HG03575 (cell line): ENCODE results near the gene IL6.
"Not testable (repeated sequence)": the region's sequence is repeated elsewhere in the genome, so short reads cannot be mapped to it uniquely, and the experiment has no call there.

ENCODE experiments used
- ATAC-seq: cut with Tn5 transposase; IDR thresholded peaks from one replicate; pipeline ENCODE4 v1.9.1; 2021; ENCODE audit not compliant: unreplicated experiment, insufficient number of reproducible peaks, low FRiP score; ENCODE audit errors: extremely low read depth

Gene IL6

DNA sequence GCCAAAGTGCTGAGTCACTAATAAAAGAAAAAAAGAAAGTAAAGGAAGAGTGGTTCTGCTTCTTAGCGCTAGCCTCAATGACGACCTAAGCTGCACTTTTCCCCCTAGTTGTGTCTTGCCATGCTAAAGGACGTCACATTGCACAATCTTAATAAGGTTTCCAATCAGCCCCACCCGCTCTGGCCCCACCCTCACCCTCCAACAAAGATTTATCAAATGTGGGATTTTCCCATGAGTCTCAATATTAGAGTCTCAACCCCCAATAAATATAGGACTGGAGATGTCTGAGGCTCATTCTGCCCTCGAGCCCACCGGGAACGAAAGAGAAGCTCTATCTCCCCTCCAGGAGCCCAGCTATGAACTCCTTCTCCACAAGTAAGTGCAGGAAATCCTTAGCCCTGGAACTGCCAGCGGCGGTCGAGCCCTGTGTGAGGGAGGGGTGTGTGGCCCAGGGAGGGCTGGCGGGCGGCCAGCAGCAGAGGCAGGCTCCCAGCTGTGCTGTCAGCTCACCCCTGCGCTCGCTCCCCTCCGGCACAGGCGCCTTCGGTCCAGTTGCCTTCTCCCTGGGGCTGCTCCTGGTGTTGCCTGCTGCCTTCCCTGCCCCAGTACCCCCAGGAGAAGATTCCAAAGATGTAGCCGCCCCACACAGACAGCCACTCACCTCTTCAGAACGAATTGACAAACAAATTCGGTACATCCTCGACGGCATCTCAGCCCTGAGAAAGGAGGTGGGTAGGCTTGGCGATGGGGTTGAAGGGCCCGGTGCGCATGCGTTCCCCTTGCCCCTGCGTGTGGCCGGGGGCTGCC is at the start of gene IL6:
TSS of gene IL6 (plus strand) at position 294 of the 807 bp plus-strand sequence. CDS start at position 357, 63 bp downstream.
- ATAC-seq: no peak

DNA sequence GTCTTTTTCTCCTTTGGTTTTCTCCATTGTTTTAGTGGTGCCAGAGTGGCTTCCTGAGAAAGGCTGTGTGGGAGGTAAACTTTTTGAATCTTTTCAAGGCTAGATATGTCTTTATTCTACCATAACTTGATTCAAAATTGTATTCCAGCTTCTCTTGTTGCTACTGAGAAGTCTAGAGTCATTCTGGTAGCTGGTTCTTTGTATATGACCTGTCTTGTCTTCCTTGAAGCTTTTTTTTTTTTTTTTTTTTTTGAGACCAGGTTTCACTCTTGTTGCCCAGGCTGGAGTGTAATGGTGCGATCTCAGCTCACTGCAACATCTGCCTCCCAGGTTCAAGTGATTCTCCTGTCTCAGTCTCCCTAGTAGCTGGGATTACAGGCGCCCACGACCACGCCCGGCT is 49.7 kb upstream of the IL6 start:
- not testable (repeated sequence) for ATAC-seq

DNA sequence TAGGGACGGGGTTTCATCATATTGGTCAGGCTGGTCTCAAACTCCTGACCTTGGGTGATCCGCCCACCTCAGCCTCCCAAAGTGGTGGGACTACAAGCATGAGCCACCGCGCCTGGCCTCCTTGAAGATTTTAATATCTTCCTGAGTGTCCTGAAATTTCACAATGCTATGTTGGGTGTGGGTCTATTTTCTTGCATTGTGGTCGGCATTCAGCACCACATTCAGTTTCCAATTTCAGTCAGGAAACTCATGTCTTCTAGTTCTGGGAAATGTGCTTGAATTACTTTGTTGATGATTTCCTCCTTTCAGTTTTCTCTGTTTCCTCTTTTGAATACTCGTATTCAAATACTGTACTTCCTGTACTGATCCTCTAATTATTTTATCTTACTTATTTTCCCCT is 49.3 kb upstream of the IL6 start:
- no peak for ATAC-seq

DNA sequence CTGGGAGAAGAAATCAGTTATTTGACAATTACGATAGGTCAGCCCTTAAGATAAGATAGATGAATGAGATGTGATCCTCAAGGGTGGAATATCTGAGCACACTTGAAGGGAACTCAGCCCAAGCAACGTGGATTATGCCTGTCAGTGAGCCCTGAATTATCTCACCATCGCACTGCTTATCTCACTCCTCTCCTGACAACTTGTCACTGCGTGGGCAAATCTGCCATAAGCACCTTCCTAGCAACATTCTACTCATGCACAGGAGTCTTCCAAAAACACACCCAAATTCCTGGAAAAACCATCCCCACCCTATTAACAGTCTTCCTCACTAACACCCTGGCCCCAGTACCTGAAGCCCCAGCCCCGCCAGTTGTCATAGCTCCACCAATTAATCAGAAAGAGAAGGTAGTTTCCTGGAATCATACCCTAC is 46.5 kb upstream of the IL6 start:
- no peak for ATAC-seq

DNA sequence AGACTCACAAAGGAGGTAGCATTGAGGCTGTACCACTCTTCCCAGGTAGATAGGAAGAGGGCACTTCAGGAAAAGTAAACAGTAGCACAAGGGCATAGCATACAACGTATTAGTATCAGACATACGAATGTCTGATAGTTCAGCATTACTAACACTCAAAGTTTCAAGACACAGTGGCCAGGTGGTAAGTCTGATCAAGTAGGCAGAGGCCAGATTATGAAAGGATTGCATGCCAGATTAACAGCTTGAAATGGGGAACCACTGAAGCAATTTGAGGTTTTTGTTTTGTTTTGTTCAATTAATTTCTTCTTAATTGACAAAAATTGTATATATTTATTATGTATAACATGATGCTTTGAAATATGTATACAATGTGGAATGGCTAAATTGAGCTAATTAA is 45.7 kb upstream of the IL6 start:
- no peak for ATAC-seq

DNA sequence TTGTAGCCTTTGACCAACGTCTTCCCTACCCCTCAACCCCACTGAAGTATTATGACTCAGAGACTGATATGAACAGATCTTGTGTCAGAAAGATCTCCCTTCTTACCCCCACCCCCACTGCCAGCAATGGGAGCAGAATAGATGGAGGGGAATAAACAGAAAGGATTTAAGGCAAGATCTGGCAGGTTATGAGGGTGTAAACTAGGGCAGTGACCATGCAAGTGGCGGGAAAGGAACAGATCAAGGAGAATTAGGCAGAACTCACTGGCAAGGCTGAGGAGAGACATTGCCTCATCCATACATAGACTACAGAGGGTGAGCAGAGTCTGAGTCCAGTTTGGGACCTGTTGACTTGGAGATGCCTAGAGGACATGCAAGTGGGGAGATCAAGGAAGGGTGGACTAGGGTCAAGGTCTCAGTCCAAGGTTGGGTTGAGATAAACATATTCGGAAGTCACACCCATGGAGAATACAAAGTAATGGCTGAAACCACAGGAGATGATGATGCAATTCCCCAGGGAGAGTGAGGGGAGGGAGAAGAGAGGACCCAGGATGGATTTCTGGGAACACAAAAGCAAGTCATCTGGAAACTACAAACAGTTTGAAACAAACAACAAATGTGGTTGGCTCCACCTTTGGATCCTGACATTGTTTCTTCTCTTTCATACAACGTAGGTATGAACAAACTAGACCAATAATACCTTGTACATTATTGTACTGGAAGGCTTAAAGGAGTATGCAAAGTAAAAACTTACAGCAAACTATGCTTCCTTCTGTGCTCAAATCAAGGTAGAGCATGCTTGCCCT is 44.9 kb upstream of the IL6 start:
- ATAC-seq: no peak

DNA sequence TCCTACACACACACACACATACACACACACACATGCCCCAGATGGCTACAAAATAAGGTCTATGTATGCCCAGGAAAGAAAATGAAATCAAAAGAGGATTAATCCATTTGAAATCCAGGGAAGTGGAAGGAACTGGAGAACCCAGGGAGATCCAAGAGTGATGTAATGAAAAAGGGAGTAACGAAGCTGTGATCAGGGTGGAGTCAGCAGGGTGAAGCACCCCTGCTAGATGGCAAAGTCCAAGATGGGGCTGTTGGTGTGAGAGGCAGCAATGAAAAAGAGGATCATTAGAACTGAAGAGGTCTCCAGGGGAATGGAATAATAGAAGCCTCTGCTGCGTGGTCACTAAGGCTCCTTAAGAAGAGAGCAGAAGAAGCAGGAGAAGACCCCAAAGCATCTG is 43.6 kb upstream of the IL6 start:
- ATAC-seq: no peak

DNA sequence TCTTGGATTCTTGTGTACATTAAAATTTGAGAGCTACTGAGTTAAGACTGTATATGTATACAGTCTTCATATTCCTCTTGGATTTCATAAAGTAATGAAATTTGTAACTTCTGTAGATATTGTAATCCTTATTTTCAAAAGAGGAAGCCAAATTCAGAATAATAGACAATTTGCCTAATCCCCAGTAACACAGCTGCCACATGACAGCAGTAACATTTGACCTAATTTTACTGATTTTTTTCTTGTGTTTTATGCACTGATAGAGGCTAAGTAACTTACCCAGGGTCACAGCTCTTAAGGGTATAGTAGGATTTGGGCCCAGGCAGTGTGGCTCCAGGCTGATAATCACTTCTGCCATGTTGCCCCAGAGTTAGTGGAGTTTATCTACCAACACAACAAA is 40.4 kb upstream of the IL6 start:
- no peak for ATAC-seq

DNA sequence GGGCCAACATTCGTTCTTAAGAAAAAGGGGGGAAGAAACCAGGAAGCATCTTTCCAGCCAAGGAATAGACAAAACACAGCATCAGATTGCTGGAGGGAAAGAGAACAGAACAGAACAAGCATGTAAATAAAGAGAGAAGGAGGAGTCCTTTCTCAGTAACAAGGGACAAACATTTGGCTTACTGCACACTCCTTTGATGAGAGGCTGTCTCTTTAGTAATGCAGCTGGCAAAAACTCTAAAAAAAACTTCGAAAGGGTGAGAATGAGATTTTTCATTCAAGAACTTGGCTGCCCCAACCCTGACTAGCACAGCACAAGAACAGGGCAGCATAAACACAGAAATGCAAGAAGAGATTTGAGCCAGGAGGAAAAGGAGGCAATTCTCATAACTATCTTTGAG is 38.9 kb upstream of the IL6 start:
- ATAC-seq: no peak

DNA sequence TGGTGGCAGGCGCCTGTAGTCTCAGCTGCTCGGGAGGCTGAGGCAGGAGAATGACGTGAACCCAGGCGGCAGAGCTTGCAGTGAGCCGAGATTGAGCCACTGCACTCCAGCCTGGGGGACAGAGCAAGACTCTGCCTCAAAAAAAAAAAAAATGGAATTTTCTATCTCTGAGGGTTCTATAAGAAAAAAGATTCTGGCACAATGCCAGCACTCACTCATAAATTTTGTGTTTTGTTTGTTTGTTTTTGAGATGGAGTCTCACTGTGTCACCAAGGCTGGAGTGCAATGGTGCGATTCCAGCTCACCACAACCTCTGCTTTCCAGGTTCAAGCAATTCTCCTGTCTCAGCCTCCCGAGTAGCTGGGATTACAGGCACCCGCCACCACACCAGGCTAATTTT is 38.1 kb upstream of the IL6 start:
- not testable (repeated sequence) for ATAC-seq

DNA sequence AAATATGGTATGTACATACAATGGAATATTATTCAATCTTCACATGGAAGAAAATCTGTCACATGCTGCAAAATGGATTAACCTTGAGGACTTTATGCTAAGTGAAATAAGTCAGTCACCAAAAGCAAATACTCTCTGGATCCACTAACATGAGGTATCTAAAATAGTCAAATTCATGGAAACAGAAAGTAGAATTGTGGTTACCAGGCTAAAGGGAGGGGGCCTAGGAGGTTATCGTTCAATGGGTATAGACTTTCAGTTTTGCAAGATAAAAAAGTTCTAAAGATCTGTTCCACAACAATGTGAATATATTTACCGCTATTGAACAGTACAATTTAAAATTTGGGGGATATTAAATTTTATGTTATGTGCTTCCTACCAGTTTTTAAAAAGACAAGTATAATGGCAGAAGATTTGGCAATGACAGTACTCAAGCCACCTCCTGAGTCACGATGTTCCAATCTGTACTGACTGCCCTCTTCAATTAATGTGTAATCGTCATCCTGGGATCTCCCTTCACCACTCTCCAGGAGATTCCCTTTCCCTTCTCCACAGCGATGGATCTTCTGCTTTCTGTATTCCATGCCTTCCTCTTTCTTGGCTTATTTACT is 32.3 kb upstream of the IL6 start:
- ATAC-seq: no peak

DNA sequence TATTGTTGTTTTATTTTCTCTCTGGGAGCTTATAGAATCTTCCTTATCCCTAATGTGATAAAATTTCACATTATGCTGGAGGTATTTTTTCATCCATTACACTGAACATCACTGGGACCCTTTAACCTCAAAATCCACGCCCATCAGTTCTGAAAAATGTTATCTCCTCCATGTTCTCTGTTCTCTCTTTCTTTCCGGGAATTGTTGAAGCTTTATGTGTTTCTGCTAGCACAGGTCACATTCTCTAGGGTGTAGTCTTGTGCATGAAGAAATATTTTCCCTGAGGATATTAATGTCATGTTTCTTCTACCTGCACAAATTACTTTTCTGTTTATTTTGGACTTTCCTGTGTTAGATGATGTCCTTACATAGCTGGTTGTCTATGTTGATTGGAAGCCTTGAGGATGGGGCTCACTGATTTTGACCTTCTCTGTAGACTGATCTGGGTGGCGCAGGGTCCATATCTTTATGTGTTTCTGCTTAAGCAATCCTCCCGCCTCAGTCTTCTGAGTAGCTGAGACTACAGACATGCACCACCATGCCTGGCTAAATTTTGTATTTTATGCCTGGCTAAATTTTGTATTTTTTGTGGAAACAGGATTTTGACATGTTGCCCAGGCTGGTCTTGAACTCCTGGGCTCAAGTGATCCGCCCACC is 31.4 kb upstream of the IL6 start:
- no peak for ATAC-seq

DNA sequence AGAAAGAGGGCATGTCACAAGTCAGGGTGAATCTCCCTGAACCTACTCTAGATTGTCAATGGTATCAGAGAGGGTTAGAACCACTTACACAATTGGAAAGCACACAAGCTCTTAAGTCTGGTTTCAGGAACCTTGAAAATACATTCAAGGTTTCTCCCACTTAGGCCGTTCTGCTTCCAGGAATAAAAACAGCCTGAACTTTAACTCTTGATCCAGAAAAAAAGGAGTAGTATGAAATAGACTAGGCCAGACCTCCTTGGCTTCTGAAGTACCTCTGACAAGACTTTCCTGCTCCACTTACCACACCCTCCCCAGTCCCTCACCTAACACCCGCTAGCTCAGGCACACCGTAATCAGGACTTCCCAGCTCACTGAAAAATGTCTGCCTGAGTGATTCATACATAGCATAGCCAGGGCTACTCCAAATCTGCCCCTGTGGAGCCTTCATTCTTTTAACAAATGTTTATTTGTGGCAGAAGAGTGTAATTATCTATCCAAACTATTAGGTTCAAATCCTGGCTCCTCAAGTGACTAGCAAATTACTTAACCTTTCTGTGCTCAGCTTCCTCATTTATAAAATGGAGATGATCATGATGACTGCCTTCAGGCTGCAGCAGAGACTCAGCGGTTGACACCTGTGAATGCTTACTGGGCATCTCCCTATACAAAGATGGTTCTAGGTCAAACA is 30.3 kb upstream of the IL6 start:
- no peak for ATAC-seq

DNA sequence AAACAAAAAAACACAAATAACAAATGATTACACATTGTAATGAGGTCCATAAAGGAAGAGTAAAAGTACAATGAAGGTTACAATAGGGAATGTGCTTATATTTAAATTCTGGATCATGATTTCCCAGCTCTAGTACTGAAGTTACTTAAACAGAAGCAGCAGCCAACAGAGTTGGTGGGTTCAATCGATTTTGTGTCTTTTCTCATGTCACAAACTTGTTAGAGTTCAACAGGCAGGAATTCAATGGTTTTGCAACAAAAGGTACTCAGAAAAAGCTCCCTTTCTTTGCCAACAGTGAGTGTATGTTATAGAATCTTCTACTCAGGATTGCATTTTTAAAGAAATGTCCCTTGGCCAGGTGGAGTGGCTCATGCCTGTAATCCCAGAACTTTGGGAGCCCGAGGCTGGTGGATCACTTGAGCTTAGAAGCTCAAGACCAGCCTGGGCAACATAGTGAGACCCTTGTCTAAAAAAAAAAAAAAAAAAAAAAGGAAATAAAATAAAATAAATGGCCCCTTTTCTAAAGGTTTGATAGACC is 29.6 kb upstream of the IL6 start:
- no peak for ATAC-seq

DNA sequence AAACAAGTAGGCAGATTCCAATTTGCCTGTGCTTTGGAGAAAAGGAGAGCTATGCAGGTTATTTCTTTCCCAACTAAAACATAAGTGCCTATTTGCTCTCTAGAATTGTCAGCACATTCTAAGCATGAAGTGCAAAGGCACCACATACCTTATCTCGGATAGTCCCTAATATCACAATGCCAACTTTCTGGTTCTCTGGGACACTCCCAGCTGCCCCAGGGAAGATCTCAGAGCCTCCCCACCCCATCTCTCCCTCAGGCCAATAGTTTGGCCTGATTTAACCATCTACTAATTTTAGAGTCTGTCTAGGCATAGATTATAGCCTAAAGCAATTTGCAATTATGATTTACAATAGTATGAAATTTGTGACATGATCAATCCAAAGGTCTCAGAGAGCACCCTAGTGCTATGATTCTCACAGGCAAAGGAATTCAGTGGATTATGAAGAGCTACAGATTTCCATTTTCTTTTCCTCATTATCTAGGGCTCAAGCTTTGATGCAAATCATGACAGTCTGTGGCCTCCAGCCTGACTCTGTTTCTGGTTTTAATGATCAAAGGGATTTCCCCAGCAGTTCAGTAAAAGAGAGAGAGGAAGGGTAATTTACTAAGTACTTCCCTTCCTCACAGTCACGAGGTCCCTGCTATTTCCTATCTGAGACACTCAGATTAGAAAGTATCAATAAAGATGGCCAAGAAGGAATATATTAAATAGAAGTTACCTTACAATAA is 29.0 kb upstream of the IL6 start:
- ATAC-seq: peak; percentile 65

DNA sequence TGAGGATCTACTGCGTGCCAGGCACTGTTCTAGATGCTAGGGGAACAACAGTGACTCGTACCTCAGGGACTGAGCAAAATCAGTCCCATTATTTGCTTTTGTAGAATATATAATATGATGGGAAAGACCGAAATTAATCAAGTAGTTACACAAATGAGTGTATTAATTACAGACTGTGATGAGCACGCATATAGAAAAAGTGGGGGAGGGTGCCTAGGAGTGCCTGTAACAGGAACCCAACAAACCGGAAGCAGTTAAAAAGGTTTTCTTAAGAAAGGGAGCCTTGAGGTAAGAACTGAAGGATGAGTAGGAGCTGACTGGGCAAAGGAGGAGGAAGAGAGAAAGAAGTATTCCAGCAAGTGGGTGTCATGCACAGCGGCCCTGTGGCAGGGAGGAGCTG is 28.2 kb upstream of the IL6 start:
- ATAC-seq: no peak

DNA sequence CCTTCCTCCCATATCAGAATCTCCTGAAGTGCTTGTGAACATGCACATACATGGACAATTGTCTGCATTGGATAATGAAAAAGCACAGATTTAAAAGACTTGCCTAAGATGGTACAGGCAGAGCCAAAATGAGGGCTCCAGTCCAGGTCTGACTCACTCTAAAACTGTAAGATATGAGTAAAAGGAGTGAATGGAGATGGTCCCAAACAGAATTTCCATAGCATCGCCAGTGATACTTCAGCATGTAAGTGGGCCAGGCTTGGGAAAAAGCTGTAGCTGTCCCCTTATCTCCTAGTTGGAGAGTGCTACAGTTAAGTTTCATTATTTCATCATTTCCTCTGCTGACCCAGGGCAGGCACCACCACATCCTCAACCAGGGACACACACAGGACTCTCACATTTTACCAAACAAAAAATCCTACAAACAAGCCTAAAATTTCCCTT is 26.4 kb upstream of the IL6 start:
- ATAC-seq: no peak

DNA sequence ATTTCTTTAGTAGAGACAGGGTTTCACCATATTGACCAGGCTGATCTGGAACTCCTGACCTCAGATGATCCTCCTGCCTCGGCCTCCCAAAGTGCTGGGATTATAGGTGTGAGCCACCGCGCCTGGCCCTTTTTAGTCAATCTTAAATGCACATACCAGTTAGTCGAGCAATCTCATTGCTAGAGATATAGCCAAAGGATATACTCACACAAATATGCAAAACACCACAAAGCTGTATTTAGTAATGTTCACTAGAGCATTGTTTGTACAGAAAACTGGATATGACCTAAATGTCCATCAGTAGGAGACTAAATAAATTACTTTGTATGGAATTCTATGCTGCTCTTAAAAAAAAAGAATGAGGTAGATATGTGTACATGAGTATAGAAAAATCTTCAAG is 24.5 kb upstream of the IL6 start:
- no peak for ATAC-seq
